ENCODE measurements around the gene CYP2J2. TPM values are rescaled to one million over a fixed set of nuclear protein-coding genes. Genes with fewer than 3 reads are reported as not detected.

Gene CYP2J2
- total RNA-seq, 2 experiments from 2014 or later, result not detected

DNA sequence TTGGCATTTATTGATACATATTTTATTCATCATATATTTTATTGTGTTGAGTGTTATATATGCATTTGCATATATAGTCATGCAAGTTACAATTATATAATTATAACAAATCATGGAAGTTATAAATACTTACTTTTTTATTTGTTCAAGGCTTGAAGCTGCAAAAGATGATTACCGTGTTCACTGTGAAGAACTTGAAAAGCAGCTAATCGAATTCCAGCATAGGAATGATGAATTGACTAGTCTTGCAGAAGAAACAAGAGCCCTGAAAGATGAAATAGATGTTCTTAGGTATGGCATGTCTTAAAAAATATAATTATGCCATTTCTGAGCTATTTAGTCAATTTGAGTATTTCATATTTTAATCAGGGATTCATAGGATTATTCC, 79.7 kb downstream of the CYP2J2 start:
- CTCF ChIA-PET (ENCODE audit: unreplicated experiment), result no interaction called here
- no peaks in the 10 kb centered on the region for H3K4me1 ChIP-seq (ENCODE audit: insufficient read depth, low read length, poor library complexity, severe bottlenecking)
- TF ChIP-seq EZH2phosphoT487 (IDR thresholded peaks at IDR 0.05; ENCODE audit: borderline replicate concordance, low read depth, low read length) (no peak), CTCF (conservative IDR thresholded peaks at IDR 0.05; ENCODE audit: low read length) (no peak)

DNA sequence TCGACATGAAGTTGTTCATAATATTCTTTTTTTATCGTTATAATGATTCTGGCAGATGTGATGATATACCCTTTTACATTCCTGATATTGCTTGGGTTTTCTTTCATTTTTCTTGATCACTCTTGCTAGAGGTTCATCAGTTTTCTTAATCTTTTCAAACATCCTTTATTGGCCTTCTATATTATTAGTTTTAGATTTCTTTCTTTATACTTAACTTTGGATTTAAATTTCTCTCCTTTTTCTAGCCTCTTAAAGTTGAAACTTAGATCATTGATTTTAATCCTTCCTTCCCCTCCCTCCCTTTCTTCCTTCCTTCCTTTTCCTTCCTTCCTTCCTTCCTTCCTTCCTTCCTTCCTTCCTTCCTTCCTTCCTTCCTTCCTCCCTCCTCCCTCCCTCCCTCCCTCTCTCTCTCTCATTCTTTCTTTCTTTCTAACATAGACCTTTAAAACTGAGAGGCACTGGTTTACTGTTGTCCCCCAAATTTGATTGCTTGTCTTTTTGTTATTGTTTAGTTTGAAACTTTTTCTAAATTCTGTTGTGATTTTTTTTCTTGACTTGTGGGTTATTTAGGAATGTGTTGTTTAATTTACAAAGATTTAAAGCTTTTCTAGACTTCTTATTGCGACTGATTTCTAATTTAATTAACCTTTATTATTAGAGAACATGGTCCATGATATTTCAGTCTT, 80.2 kb downstream of the CYP2J2 start:
- Histone ChIP-seq H3K36me3 (ENCODE audit: insufficient read depth, low read length) (no peaks in the 10 kb centered on the region), H3K27ac (ENCODE audit: low read depth, low read length, poor library complexity, severe bottlenecking) (no peak overlapping the region), H3K4me3 (ENCODE audit: low read depth, low read length, poor library complexity, severe bottlenecking) (no peak overlapping the region), H2AFZ (ENCODE audit: low read length) (no peak overlapping the region), H3K4me1 (ENCODE audit: insufficient read depth, low read length, poor library complexity, severe bottlenecking) (no peaks in the 10 kb centered on the region), H3K9me2 (ENCODE audit: insufficient read depth, low read length) (no peaks in the 10 kb centered on the region), H3K4me2 (ENCODE audit: low read length) (no peak overlapping the region), H3K9me3 (ENCODE audit: low read length) (no peaks in the 10 kb centered on the region), H4K20me1 (ENCODE audit: insufficient read depth, low read length) (no peaks in the 10 kb centered on the region), H3K79me2 (ENCODE audit: insufficient read depth, low read depth, low read length) (no peaks in the 10 kb centered on the region)
- BruUV-seq (replicated peaks), result no TSS peak
- intact Hi-C loops (cut with micrococcal nuclease; ENCODE audit: unreplicated experiment), result no loop called here
- TF ChIP-seq EZH2phosphoT487 (IDR thresholded peaks at IDR 0.05; ENCODE audit: borderline replicate concordance, low read depth, low read length) (no peak), CTCF (conservative IDR thresholded peaks at IDR 0.05; ENCODE audit: low read length) (no peak)
- ChIA-PET POLR2A (no interaction called here), CTCF (ENCODE audit: unreplicated experiment) (no interaction called here)
- DNase-seq (ENCODE audit: low spot score), result no peak

More for the DNA sequence above, 79.7 kb downstream of the CYP2J2 start:
- no peaks in the 10 kb centered on the region for H3K9me3 ChIP-seq (ENCODE audit: low read length)
- H3K79me2 ChIP-seq (ENCODE audit: insufficient read depth, low read depth, low read length), result no peaks in the 10 kb centered on the region
- no peak overlapping the region for H3K27ac ChIP-seq (ENCODE audit: low read depth, low read length, poor library complexity, severe bottlenecking)
- H3K4me2 ChIP-seq (ENCODE audit: low read length), result no peak overlapping the region
- no peaks in the 10 kb centered on the region for H4K20me1 ChIP-seq (ENCODE audit: insufficient read depth, low read length)
- no peaks in the 10 kb centered on the region for H3K36me3 ChIP-seq (ENCODE audit: insufficient read depth, low read length)
- no peak overlapping the region for H2AFZ ChIP-seq (ENCODE audit: low read length)
- POLR2A ChIA-PET, result no interaction called here
- no TSS peak for BruUV-seq (replicated peaks)
- no peak for DNase-seq (ENCODE audit: low spot score)
- no peak overlapping the region for H3K4me3 ChIP-seq (ENCODE audit: low read depth, low read length, poor library complexity, severe bottlenecking)
- intact Hi-C loops (cut with micrococcal nuclease; ENCODE audit: unreplicated experiment), result no loop called here
- H3K9me2 ChIP-seq (ENCODE audit: insufficient read depth, low read length), result no peaks in the 10 kb centered on the region

DNA sequence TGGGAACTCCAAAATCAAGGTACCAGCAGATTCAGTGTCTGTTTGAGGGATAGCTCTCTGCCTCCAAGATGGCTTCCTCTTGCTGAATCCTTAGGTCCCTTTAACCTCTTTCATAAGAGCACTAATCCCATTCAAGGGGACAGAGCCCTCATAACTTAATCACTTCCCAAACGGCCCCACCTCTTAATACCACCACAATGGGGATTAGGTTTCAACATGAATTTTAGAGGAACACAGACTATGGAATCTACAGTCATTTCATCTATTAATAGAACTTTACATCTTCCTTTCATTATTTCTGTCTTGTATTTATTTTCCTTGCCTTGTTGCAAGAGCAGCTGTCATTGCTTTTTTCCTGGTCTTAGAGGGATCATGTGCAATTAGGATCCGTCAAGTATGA, 81.5 kb downstream of the CYP2J2 start:
- ChIA-PET POLR2A (interaction anchor here (0.6 kb wide), 2 partner anchors 10 to 121 kb away, joined by 3 read pairs; no protein-coding TSS in a partner anchor), CTCF (ENCODE audit: unreplicated experiment) (no interaction called here)
- Histone ChIP-seq H3K4me3 (ENCODE audit: low read depth, low read length, poor library complexity, severe bottlenecking) (no peak overlapping the region), H2AFZ (ENCODE audit: low read length) (no peak overlapping the region), H4K20me1 (ENCODE audit: insufficient read depth, low read length) (no peaks in the 10 kb centered on the region), H3K4me2 (ENCODE audit: low read length) (no peak overlapping the region), H3K79me2 (ENCODE audit: insufficient read depth, low read depth, low read length) (no peaks in the 10 kb centered on the region), H3K9me2 (ENCODE audit: insufficient read depth, low read length) (no peaks in the 10 kb centered on the region), H3K4me1 (ENCODE audit: insufficient read depth, low read length, poor library complexity, severe bottlenecking) (no peaks in the 10 kb centered on the region), H3K9me3 (ENCODE audit: low read length) (no peaks in the 10 kb centered on the region), H3K36me3 (ENCODE audit: insufficient read depth, low read length) (no peaks in the 10 kb centered on the region), H3K27ac (ENCODE audit: low read depth, low read length, poor library complexity, severe bottlenecking) (no peak overlapping the region)
- no TSS peak for BruUV-seq (replicated peaks)
- DNase-seq (ENCODE audit: low spot score), result no peak
- TF ChIP-seq EZH2phosphoT487 (IDR thresholded peaks at IDR 0.05; ENCODE audit: borderline replicate concordance, low read depth, low read length) (no peak), CTCF (conservative IDR thresholded peaks at IDR 0.05; ENCODE audit: low read length) (no peak)
- intact Hi-C loops (cut with micrococcal nuclease; ENCODE audit: unreplicated experiment), result no loop called here

All from OCI-LY7 (cell line).